Measurements from ENCODE around the gene ORMDL2. TPM values are rescaled to one million over a fixed set of nuclear protein-coding genes. Genes with fewer than 3 reads are reported as not detected.
"Not testable (repeated sequence)": the region's sequence is repeated elsewhere in the genome, so short reads cannot be mapped to it uniquely, and the experiment has no call there.

ORMDL2 gene
- total RNA-seq, 4 donors from 2014 or later, result 8.3 to 15.7 (median 11.8) TPM

DNA sequence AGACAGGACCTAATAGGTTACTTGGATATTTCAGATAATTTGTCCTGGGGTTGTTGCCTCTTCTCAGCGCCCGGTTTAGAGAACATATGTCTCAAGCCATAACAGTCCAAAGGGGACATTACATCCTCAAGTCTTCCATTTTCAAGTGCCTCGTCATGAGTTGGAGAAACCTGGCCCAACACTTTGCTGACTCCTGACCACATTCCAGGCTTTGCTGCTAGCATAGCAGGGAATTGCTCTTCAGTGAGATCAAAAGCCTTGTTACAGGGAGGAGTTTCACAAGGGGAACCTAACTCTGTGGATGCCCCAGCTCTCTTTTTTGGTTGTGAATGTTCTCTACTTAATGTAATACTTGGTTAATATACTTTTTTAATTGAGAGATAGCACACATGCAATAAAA, 33.1 kb downstream of the ORMDL2 start:
- no peaks in the 10 kb centered on the region for H3K36me3 ChIP-seq
- no peak overlapping the region for H3K27ac ChIP-seq (replicated peaks in 1 of 4)
- TF ChIP-seq POLR2A (IDR thresholded peaks at IDR 0.05; ENCODE audit: low read depth) (no peak), EP300 (IDR thresholded peaks at IDR 0.05) (no peak)
- H3K9me3 ChIP-seq, result no peaks in the 10 kb centered on the region
- H3K4me3 ChIP-seq, result no peak overlapping the region
- H3K4me1 ChIP-seq, result peaks cover 18 to 38% (median 30%) of the 10 kb centered on the region in 4 donors
- no peak for DNase-seq (ENCODE audit: extremely low spot score)
- intact Hi-C loops (cut with DNase I), result no loop called here
- peaks cover 0 to 32% (median 0%) of the 10 kb centered on the region in 4 donors for H3K27me3 ChIP-seq
- 83% methylated on average over 3 of the region's 3 CpGs for WGBS

DNA sequence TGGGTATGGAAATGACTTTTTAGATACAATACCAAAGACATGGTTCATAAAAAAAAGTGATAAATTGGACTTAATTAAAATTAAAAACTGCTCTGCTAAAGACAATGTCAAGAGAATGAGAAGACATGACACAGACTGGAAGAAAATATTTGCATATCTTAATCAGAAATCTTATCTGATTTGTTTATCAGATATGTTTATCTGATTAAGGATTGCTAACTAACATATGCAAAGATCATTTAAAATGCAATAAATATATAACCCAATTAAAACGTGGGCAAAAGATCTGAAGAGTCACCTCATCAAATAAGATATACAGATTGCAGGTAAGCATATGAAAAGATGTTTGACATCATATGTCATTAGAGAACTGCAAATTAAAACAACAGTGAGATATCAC, 34.9 kb downstream of the ORMDL2 start:
- H3K27ac ChIP-seq (replicated peaks in 1 of 4), result no peak overlapping the region
- H3K36me3 ChIP-seq, result no peaks in the 10 kb centered on the region
- no peak overlapping the region for H3K4me3 ChIP-seq
- TF ChIP-seq EP300 (IDR thresholded peaks at IDR 0.05), result no peak
- TF ChIP-seq POLR2AphosphoS5 (IDR thresholded peaks at IDR 0.05), result no peak
- TF ChIP-seq POLR2A (IDR thresholded peaks at IDR 0.05; ENCODE audit: low read depth), result no peak
- TF ChIP-seq, protein P1, sequence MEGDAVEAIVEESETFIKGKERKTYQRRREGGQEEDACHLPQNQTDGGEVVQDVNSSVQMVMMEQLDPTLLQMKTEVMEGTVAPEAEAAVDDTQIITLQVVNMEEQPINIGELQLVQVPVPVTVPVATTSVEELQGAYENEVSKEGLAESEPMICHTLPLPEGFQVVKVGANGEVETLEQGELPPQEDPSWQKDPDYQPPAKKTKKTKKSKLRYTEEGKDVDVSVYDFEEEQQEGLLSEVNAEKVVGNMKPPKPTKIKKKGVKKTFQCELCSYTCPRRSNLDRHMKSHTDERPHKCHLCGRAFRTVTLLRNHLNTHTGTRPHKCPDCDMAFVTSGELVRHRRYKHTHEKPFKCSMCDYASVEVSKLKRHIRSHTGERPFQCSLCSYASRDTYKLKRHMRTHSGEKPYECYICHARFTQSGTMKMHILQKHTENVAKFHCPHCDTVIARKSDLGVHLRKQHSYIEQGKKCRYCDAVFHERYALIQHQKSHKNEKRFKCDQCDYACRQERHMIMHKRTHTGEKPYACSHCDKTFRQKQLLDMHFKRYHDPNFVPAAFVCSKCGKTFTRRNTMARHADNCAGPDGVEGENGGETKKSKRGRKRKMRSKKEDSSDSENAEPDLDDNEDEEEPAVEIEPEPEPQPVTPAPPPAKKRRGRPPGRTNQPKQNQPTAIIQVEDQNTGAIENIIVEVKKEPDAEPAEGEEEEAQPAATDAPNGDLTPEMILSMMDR (IDR thresholded peaks at IDR 0.05), result no peak
- intact Hi-C loops (cut with DNase I), result no loop called here
- no peaks in the 10 kb centered on the region for H3K9me3 ChIP-seq
- H3K4me1 ChIP-seq, result peaks cover 6 to 22% (median 14%) of the 10 kb centered on the region in 4 donors
- DNase-seq (ENCODE audit: extremely low spot score), result no peak
- 45% methylated on average over 1 of the region's 1 CpG for WGBS
- peaks cover 0 to 22% (median 0%) of the 10 kb centered on the region in 4 donors for H3K27me3 ChIP-seq

DNA sequence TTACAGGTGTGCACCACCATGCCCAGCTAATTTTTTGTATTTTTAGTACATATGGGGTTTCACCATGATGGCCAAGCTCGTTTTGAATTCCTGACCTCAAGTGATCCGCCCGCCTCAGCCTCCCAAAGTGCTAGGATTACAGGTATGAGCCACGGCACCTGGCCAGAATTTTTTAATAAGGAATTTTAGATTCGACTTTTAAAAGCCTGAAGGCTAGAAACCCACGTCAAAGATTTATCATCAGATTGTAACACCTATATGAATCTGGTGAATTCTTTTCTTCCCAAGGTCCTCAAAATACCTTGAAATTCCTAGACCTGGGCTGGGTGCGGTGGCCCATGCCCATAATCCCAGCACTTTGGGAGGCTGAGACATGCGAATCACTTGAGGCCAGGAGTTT, 43.6 kb downstream of the ORMDL2 start:
- H3K9me3 ChIP-seq, result peaks cover 0 to 9% (median 6%) of the 10 kb centered on the region in 4 donors
- DNase-seq (ENCODE audit: extremely low spot score), result no peak
- no peak overlapping the region for H3K4me3 ChIP-seq
- TF ChIP-seq POLR2AphosphoS5 (IDR thresholded peaks at IDR 0.05) (no peak), EP300 (IDR thresholded peaks at IDR 0.05) (no peak), POLR2A (IDR thresholded peaks at IDR 0.05; ENCODE audit: low read depth) (no peak)
- TF ChIP-seq, protein P1 (IDR thresholded peaks at IDR 0.05), result no peak
- H3K4me1 ChIP-seq, result no peaks in the 10 kb centered on the region
- H3K27ac ChIP-seq (replicated peaks in 1 of 4), result no peak overlapping the region
- H3K27me3 ChIP-seq, result no peaks in the 10 kb centered on the region
- H3K36me3 ChIP-seq, result no peaks in the 10 kb centered on the region
- intact Hi-C loops (cut with DNase I), result no loop called here
- 93% methylated on average over 8 of the region's 8 CpGs for WGBS

DNA sequence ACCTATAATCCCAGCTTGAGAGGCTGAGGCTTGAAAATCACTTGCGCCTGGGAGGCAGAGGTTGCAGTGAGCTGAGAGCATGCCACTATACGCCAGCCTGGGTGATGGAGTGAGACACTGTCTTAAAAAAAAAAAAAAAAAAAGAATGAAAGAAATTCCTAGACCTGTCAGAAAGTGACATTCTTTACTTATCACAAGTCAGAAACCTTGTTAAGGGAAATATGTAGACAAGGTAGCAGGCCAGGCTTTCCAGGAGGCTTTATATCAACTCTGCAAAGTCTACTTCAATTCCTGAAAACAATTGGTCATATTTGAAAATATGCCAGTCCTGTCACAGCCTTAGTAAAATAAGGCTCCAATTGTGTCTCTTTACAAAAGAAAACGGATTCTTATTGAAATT, 44.0 kb downstream of the ORMDL2 start:
- Histone ChIP-seq H3K27ac (replicated peaks in 1 of 4) (no peak overlapping the region), H3K4me1 (no peaks in the 10 kb centered on the region), H3K9me3 (peaks cover 0 to 9% (median 6%) of the 10 kb centered on the region in 4 donors), H3K27me3 (no peaks in the 10 kb centered on the region), H3K4me3 (no peak overlapping the region), H3K36me3 (no peaks in the 10 kb centered on the region)
- intact Hi-C loops (cut with DNase I), result no loop called here
- WGBS, result 92% methylated on average over 3 of the region's 3 CpGs
- TF ChIP-seq EP300 (IDR thresholded peaks at IDR 0.05), result no peak
- no peak for TF ChIP-seq POLR2A (IDR thresholded peaks at IDR 0.05; ENCODE audit: low read depth)
- no peak for TF ChIP-seq POLR2AphosphoS5 (IDR thresholded peaks at IDR 0.05)
- TF ChIP-seq, protein P1 (IDR thresholded peaks at IDR 0.05), result no peak
- no peak for DNase-seq (ENCODE audit: extremely low spot score)

DNA sequence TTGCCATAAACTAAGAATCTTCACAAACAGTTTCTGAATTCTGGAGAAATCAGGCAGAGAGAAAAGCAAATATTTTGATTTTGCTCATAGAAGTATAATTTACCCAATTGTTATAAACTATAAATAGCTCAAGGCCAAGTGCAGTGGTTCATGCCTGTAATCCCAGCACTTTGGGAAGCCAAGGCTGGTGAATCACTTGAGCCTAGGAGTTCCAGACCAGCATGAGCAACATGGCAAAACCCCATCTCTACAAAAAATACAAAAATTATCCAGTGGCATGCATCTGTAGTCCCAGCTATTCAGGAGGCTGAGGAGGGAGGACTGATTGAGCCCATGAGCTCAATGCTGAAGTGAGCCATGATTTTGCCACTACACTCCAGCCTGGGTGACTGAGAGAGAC, 44.4 kb downstream of the ORMDL2 start:
- DNase-seq (ENCODE audit: extremely low spot score), result no peak
- peaks cover 0 to 9% (median 6%) of the 10 kb centered on the region in 4 donors for H3K9me3 ChIP-seq
- intact Hi-C loops (cut with DNase I), result no loop called here
- no peaks in the 10 kb centered on the region for H3K36me3 ChIP-seq
- no peak overlapping the region for H3K27ac ChIP-seq (replicated peaks in 1 of 4)
- H3K4me1 ChIP-seq, result no peaks in the 10 kb centered on the region
- H3K27me3 ChIP-seq, result no peaks in the 10 kb centered on the region
- no peak overlapping the region for H3K4me3 ChIP-seq
- TF ChIP-seq EP300 (IDR thresholded peaks at IDR 0.05) (no peak), POLR2A (IDR thresholded peaks at IDR 0.05; ENCODE audit: low read depth) (no peak), POLR2AphosphoS5 (IDR thresholded peaks at IDR 0.05) (no peak)
- TF ChIP-seq, protein P1 (IDR thresholded peaks at IDR 0.05), result no peak

DNA sequence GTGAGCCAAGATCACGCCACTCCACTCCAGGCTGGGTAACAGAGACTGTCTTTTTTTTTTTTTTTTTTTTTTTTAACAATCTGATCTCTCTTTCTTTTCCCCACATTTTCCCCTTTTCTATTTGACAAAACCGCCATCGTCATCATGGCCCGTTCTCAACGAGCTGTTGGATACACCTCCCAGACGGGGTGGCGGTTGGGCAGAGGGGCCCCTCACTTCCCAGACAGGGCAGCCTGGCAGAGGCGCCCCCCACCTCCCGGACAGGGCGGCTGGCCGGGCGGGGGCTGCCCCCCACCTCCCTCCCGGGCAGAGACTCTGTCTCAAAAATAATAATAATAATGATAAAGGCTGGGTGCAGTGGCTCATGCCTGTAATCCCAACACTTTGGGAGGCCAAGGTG, 45.1 kb downstream of the ORMDL2 start:
- H3K4me3 ChIP-seq; H3K36me3 ChIP-seq; H3K4me1 ChIP-seq; intact Hi-C loops (cut with DNase I); H3K9me3 ChIP-seq; H3K27ac ChIP-seq (replicated peaks in 1 of 4); H3K27me3 ChIP-seq; DNase-seq (ENCODE audit: extremely low spot score): not testable (repeated sequence)
- WGBS, result 97% methylated on average over 13 of the region's 13 CpGs

Measured in esophagus muscularis mucosa (tissue), 4 donors.